IMR-90 (cell line): ENCODE data around the gene NPTX1. TPM values are rescaled to one million over a fixed set of nuclear protein-coding genes. Genes with fewer than 3 reads are reported as not detected.

Experiments
- ATAC-seq: fragments of 200-7000 bp; cut with Tn5 transposase; 2 replicates; pipeline ENCODE4 v1.9.1; 2020; ENCODE audit warnings: low read depth, mild to moderate bottlenecking, moderate library complexity
- BruUV-seq: library from RNA; stranded (reverse); fragments of 400-500 nt; replicated peaks from 2 replicates; lab custom pipeline; 2021; lab: Mats Ljungman, UMichigan
- CTCF ChIA-PET: fragments of 300-600 bp; formaldehyde crosslinking; extraction: SDS; loops from one replicate; lab custom pipeline; 2021; ENCODE audit warnings: antibody characterized with exemption; lab: Yijun Ruan, JAX
- POLR2A ChIA-PET: fragments of 300-600 bp; sonication (Branson Sonifier 250); formaldehyde crosslinking; loops from one replicate; lab custom pipeline; 2022; ENCODE audit warnings: antibody characterized with exemption; ENCODE audit not compliant: unreplicated experiment; lab: Charles Lee
- DNase-seq: peaks from one replicate; pipeline ENCODE4 v3.0.0; 2013
- H2AFZ ChIP-seq: replicated peaks from 2 replicates; pipeline ENCODE3; 2013; ENCODE audit warnings: low read length, mild to moderate bottlenecking; ENCODE audit not compliant: poor library complexity
- H2AK5ac ChIP-seq: 2 replicates; pipeline ENCODE4 v1.6.1; 2013; ENCODE audit warnings: low read depth, low read length, inconsistent platforms
- H2AK9ac ChIP-seq: replicated peaks from 2 replicates; pipeline ENCODE3; 2013; ENCODE audit warnings: mild to moderate bottlenecking, low read depth, low read length, moderate library complexity; ENCODE audit not compliant: poor library complexity
- H2BK120ac ChIP-seq: 2 replicates; pipeline ENCODE4 v1.6.1; 2013; ENCODE audit warnings: low read depth, low read length, inconsistent platforms
- H2BK15ac ChIP-seq: 3 replicates; pipeline ENCODE4 v1.6.1; 2013; ENCODE audit warnings: low read depth, low read length, inconsistent platforms
- H2BK20ac ChIP-seq: 2 replicates; pipeline ENCODE4 v1.6.1; 2013; ENCODE audit warnings: low read depth, mild to moderate bottlenecking, inconsistent platforms, low read length, moderate library complexity
- H2BK5ac ChIP-seq: 2 replicates; pipeline ENCODE4 v1.6.1; 2013; ENCODE audit warnings: mild to moderate bottlenecking, low read depth, low read length, inconsistent platforms; ENCODE audit not compliant: poor library complexity, severe bottlenecking
- H3K14ac ChIP-seq: replicated peaks from 2 replicates; pipeline ENCODE4 v1.6.1; 2013; ENCODE audit warnings: low read depth, low read length, inconsistent platforms
- H3K18ac ChIP-seq: 2 replicates; pipeline ENCODE4 v1.6.1; 2013; ENCODE audit warnings: low read depth, low read length, control low read depth
- H3K23ac ChIP-seq: 2 replicates; pipeline ENCODE4 v1.6.1; 2013; ENCODE audit warnings: low read depth, low read length, inconsistent platforms
- H3K27ac ChIP-seq: 2 replicates; pipeline ENCODE4 v1.5.1; 2013; ENCODE audit warnings: mild to moderate bottlenecking, control low read depth, low read length; ENCODE audit not compliant: insufficient read depth
- H3K27me3 ChIP-seq: 2 replicates; pipeline ENCODE4 v1.6.1; 2013; ENCODE audit warnings: low read length; ENCODE audit not compliant: control insufficient read depth, insufficient read depth
- H3K36me3 ChIP-seq: 2 replicates; pipeline ENCODE4 v1.6.1; 2013; ENCODE audit warnings: low read length, mixed read lengths; ENCODE audit not compliant: control insufficient read depth, insufficient read depth
- H3K4ac ChIP-seq: 2 replicates; pipeline ENCODE4 v1.6.1; 2013; ENCODE audit warnings: low read depth, low read length, inconsistent platforms
- H3K4me1 ChIP-seq: 2 replicates; pipeline ENCODE4 v1.6.1; 2013; ENCODE audit warnings: low read length, mixed read lengths; ENCODE audit not compliant: control insufficient read depth, insufficient read depth
- H3K4me2 ChIP-seq: 2 replicates; pipeline ENCODE4 v1.6.1; 2013; ENCODE audit warnings: low read depth, mild to moderate bottlenecking, control low read depth, low read length, moderate library complexity
- H3K4me3 ChIP-seq: 2 replicates; pipeline ENCODE4 v1.5.1; 2013; ENCODE audit warnings: low read depth, mild to moderate bottlenecking, control low read depth, low read length, moderate library complexity; ENCODE audit not compliant: insufficient read depth
- H3K56ac ChIP-seq: 2 replicates; pipeline ENCODE4 v1.6.1; 2013; ENCODE audit warnings: low read length, inconsistent platforms; ENCODE audit not compliant: insufficient read depth; ENCODE audit errors: extremely low read depth
- H3K79me1 ChIP-seq, 2 experiments: 2 replicates each; pipeline ENCODE4 v1.6.1; 2013; ENCODE audit warnings: low read length in 2 of 2, inconsistent platforms in 1 of 2, low read depth in 1 of 2
- H3K9ac ChIP-seq: 2 replicates; pipeline ENCODE4 v1.6.1; 2013; ENCODE audit warnings: low read depth, low read length, control low read depth
- H3K9me1 ChIP-seq: 2 replicates; pipeline ENCODE4 v1.6.1; 2013; ENCODE audit warnings: low read length, inconsistent platforms; ENCODE audit not compliant: insufficient read depth
- H3K9me3 ChIP-seq: 2 replicates; pipeline ENCODE4 v1.6.1; 2013; ENCODE audit warnings: low read length; ENCODE audit not compliant: control insufficient read depth, insufficient read depth
- H4K20me1 ChIP-seq: 2 replicates; pipeline ENCODE4 v1.6.1; 2013; ENCODE audit warnings: low read length, inconsistent platforms; ENCODE audit not compliant: insufficient read depth
- H4K5ac ChIP-seq: 2 replicates; pipeline ENCODE4 v1.6.1; 2013; ENCODE audit warnings: mild to moderate bottlenecking, low read depth, low read length, control low read depth
- H4K8ac ChIP-seq, 2 experiments: 2 replicates each; pipeline ENCODE4 v1.6.1; 2013; ENCODE audit warnings: low read depth in 2 of 2, low read length in 2 of 2, control low read depth in 1 of 2, inconsistent platforms in 1 of 2
- H4K91ac ChIP-seq: 2 replicates; pipeline ENCODE4 v1.6.1; 2013; ENCODE audit warnings: low read depth, low read length, inconsistent platforms; ENCODE audit not compliant: insufficient read depth
- BHLHE40 ChIP-seq: fragments of 150-350 bp; IDR thresholded peaks from 2 replicates; pipeline ENCODE4 v1.6.1; 2016; ENCODE audit warnings: mild to moderate bottlenecking, low read depth, low read length
- CHD1 ChIP-seq: IDR thresholded peaks from 2 replicates; pipeline ENCODE4 v1.6.1; 2012; ENCODE audit warnings: low read depth, low read length, improper control_type of control experiment
- FOS ChIP-seq: fragments of 150-350 bp; IDR thresholded peaks from 2 replicates; pipeline ENCODE4 v1.6.1; 2016; ENCODE audit warnings: low read depth, low read length
- MAZ ChIP-seq: IDR thresholded peaks from 2 replicates; pipeline ENCODE4 v1.6.1; 2012; ENCODE audit warnings: low read depth, mild to moderate bottlenecking, low read length, improper control_type of control experiment, moderate library complexity, borderline replicate concordance
- MXI1 ChIP-seq: IDR thresholded peaks from 2 replicates; pipeline ENCODE4 v1.6.1; 2012; ENCODE audit warnings: low read depth, mild to moderate bottlenecking, low read length, moderate library complexity, borderline replicate concordance
- NFE2L2 ChIP-seq: fragments of 150-350 bp; IDR thresholded peaks from 2 replicates; pipeline ENCODE4 v1.6.1; 2016; ENCODE audit warnings: low read depth, mild to moderate bottlenecking, low read length
- POLR2A ChIP-seq: IDR thresholded peaks from 2 replicates; pipeline ENCODE4 v1.6.1; 2012; ENCODE audit warnings: mild to moderate bottlenecking, low read depth, low read length
- RAD21 ChIP-seq: IDR thresholded peaks from 2 replicates; pipeline ENCODE4 v1.6.1; 2012; ENCODE audit warnings: low read length, improper control_type of control experiment
- RCOR1 ChIP-seq: IDR thresholded peaks from 2 replicates; pipeline ENCODE4 v1.6.1; 2012; ENCODE audit warnings: mild to moderate bottlenecking, low read length, improper control_type of control experiment; ENCODE audit not compliant: insufficient replicate concordance
- WGBS, 2 experiments: methylation state at CpG; one replicate each; pipeline versions ENCODE4 v1.1.5 to v1.1.7; 2013; ENCODE audit warnings: missing lambda C conversion rate in 2 of 2; ENCODE audit not compliant: insufficient read length in 1 of 2; ENCODE audit errors: extremely low coverage in 2 of 2; 5-methylcytosine and 5-hydroxymethylcytosine counted together
- dilution Hi-C: fragments of 300-500 bp; cut with HindIII; formaldehyde crosslinking; loops from one replicate; pipeline ENCODE4 v1.14.3; 2018; ENCODE audit warnings: low sequenced_read_pairs; ENCODE audit not compliant: unreplicated experiment
- in situ Hi-C: fragments of 300-500 bp; cut with MboI; formaldehyde crosslinking; loops from 3 replicates; pipeline ENCODE4 v1.14.3; 2019; ENCODE audit warnings: low sequenced_read_pairs, inconsistent platforms, mixed read lengths
- intact Hi-C: fragments of 100-400 bp; cut with micrococcal nuclease; formaldehyde crosslinking; loops from 2 replicates; pipeline ENCODE4 v1.10.0; 2022
- polyA plus RNA-seq, 3 experiments: library from polyadenylated mRNA; depleted of rRNA; stranded (reverse); fragments of >200 nt; gene quantifications; 2 replicates each; pipeline ENCODE4 v1.2.3, GENCODE V29; 2012; ENCODE audit warnings: low replicate concordance in 1 of 3
- total RNA-seq: library from RNA; depleted of rRNA; stranded (reverse); fragments of >200 nt; gene quantifications from 2 replicates; pipeline ENCODE4 v1.2.3, GENCODE V29; 2012
- TF ChIP-seq, protein P1 (sequence below): conservative IDR thresholded peaks from 2 replicates; pipeline ENCODE4 v1.5.1; 2012; ENCODE audit warnings: mild to moderate bottlenecking, low read depth, low read length, improper control_type of control experiment
- TF ChIP-seq, protein P2 (sequence below): fragments of 150-350 bp; IDR thresholded peaks from 2 replicates; pipeline ENCODE4 v1.6.1; 2017; ENCODE audit warnings: mild to moderate bottlenecking, antibody characterized with exemption, low read length, low read depth

The NPTX1 gene
- total and polyA plus RNA-seq, 2 of the 4 experiments (the other 2 are of a cell fraction) = 20.8 to 39.5 TPM

DNA sequence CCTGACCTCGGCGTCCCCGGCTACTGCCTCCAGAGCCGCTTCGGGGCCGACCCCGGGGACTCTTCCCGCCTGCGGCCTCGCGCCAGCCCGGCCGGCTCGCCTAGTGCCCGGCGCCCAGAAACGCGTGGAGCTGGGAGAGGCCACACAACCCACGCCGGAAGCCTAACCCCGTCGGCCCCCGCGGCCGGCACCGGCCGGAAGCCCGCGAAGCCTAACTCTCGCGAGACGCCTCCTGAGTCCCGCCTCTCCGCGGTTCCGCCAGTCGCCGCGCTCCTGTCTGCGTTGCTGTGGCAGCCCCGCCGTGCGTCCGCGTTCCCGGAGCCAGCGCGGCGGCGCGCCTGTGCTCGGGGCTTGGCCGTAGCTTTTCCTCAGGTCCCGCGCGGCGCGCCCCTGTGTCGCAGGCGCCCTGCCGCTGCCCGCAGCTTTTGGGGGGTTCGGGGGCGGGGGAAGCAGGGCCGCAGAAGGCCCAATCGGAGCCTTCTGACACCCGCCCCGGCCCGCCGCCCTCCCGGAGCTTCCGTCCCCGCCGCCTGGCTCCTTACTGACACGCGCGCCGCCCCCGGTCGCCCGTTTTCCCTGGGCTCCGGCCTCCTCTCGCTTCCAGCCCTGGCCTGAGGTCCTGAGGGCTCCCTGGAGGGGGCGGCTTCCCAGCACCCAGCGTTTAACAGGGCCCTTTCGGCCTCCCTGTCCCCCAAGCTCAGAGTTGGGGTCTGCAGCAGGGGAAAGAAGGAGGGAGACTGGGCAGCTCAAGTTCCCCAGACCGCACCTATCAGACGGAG is 21.7 kb downstream of the NPTX1 start:
- H2BK20ac ChIP-seq = no peak overlapping the region
- H3K23ac ChIP-seq = peak overlapping the region; percentile 92
- H3K18ac ChIP-seq = peak overlapping the region; percentile 40; the same call in 1 of the 2 replicates
- H3K4me1 ChIP-seq = peaks cover 15% of the 10 kb centered on the region
- ChIA-PET POLR2A (interaction anchor here (0.6 to 1.2 kb wide), 3 partner anchors 344 to 437 kb away, joined by 4 to 5 read pairs (median 4); no protein-coding TSS in a partner anchor), CTCF (no interaction called here)
- in situ Hi-C loops = no loop called here
- no peaks in the 10 kb centered on the region for H3K9me3 ChIP-seq
- peak overlapping the region; percentile 96 for H2AK5ac ChIP-seq
- TF ChIP-seq, protein P1, sequence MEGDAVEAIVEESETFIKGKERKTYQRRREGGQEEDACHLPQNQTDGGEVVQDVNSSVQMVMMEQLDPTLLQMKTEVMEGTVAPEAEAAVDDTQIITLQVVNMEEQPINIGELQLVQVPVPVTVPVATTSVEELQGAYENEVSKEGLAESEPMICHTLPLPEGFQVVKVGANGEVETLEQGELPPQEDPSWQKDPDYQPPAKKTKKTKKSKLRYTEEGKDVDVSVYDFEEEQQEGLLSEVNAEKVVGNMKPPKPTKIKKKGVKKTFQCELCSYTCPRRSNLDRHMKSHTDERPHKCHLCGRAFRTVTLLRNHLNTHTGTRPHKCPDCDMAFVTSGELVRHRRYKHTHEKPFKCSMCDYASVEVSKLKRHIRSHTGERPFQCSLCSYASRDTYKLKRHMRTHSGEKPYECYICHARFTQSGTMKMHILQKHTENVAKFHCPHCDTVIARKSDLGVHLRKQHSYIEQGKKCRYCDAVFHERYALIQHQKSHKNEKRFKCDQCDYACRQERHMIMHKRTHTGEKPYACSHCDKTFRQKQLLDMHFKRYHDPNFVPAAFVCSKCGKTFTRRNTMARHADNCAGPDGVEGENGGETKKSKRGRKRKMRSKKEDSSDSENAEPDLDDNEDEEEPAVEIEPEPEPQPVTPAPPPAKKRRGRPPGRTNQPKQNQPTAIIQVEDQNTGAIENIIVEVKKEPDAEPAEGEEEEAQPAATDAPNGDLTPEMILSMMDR = 0 out of 2 replicates have a peak, but pooled peaks have one; percentile 0
- TF ChIP-seq RAD21 (no peak), POLR2A (peak; percentile 83), FOS (no peak), RCOR1 (no peak), BHLHE40 (no peak), NFE2L2 (no peak), MAZ (peak; percentile 26; the same call in 1 of the 2 replicates), MXI1 (peak; percentile 86; the same call in 1 of the 2 replicates), CHD1 (no peak)
- TF ChIP-seq, protein P2, sequence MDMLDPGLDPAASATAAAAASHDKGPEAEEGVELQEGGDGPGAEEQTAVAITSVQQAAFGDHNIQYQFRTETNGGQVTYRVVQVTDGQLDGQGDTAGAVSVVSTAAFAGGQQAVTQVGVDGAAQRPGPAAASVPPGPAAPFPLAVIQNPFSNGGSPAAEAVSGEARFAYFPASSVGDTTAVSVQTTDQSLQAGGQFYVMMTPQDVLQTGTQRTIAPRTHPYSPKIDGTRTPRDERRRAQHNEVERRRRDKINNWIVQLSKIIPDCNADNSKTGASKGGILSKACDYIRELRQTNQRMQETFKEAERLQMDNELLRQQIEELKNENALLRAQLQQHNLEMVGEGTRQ = peak; percentile 36
- H3K9me1 ChIP-seq = peaks cover 22% of the 10 kb centered on the region
- peak overlapping the region; percentile 95 to 100 for H4K8ac ChIP-seq
- peak; percentile 96 for DNase-seq
- peak overlapping the region; percentile 98 for H2AK9ac ChIP-seq
- dilution Hi-C loops = no loop called here
- peak overlapping the region; percentile 87 for H3K9ac ChIP-seq
- peaks cover 7% of the 10 kb centered on the region; the same call in 1 of the 2 replicates for H3K27me3 ChIP-seq
- peak overlapping the region; percentile 62 for H3K56ac ChIP-seq
- peak overlapping the region; percentile 91 for H3K27ac ChIP-seq
- peak overlapping the region; percentile 92 for H4K91ac ChIP-seq
- H2BK5ac ChIP-seq = peak overlapping the region; percentile 68
- peak overlapping the region; percentile 92 for H3K4me2 ChIP-seq
- peaks cover 6 to 26% of the 10 kb centered on the region in 2 experiments; a peak in 3 of 4 replicates for H3K79me1 ChIP-seq
- peak; percentile 88 for ATAC-seq
- intact Hi-C loops = no loop called here
- no peak overlapping the region for H2BK15ac ChIP-seq
- no TSS peak for BruUV-seq
- WGBS, 2 experiments = 0% methylated on average over 40 of the region's 88 CpGs; no CpG with 5 or more reads in 1 of the 2 experiments
- H3K14ac ChIP-seq = peak overlapping the region; percentile 99
- peak overlapping the region; percentile 34 for H2BK120ac ChIP-seq
- H3K4me3 ChIP-seq = peak overlapping the region; percentile 65
- H2AFZ ChIP-seq = peak overlapping the region; percentile 93
- no peaks in the 10 kb centered on the region for H3K36me3 ChIP-seq
- H4K5ac ChIP-seq = peak overlapping the region; percentile 86
- H3K4ac ChIP-seq = peak overlapping the region; percentile 98
- no peaks in the 10 kb centered on the region; the same call in 1 of the 2 replicates for H4K20me1 ChIP-seq
